OCI-LY1 (cell line): ENCODE data around the gene SLC28A2.
"Not testable (repeated sequence)": the region's sequence is repeated elsewhere in the genome, so short reads cannot be mapped to it uniquely, and the experiment has no call there.

Source experiments
- H2AFZ ChIP-seq: fragments of 200-600 bp; sonication (generic), shearing (Covaris generic); 2 replicates; pipeline ENCODE4 v1.6.0; 2014; ENCODE audit warnings: antibody characterized with exemption, mild to moderate bottlenecking, low read length
- H3F3A ChIP-seq: fragments of 200-600 bp; sonication (generic), shearing (Covaris generic); 2 replicates; pipeline ENCODE4 v1.6.0; 2014; ENCODE audit warnings: mild to moderate bottlenecking, antibody characterized with exemption, low read length, moderate library complexity; ENCODE audit not compliant: insufficient read depth
- H3K27ac ChIP-seq: fragments of 200-600 bp; sonication (generic); 2 replicates; pipeline ENCODE4 v1.5.1; 2014; ENCODE audit warnings: low read length, mixed run types, mild to moderate bottlenecking, low read depth; ENCODE audit not compliant: poor library complexity, severe bottlenecking
- H3K27me3 ChIP-seq: fragments of 200-600 bp; sonication (generic); 2 replicates; pipeline ENCODE4 v1.6.0; 2014; ENCODE audit warnings: antibody characterized with exemption, mild to moderate bottlenecking, low read length, moderate library complexity; ENCODE audit not compliant: insufficient read depth
- H3K36me3 ChIP-seq: fragments of 200-600 bp; sonication (generic); 2 replicates; pipeline ENCODE4 v1.6.1; 2014; ENCODE audit warnings: mild to moderate bottlenecking, antibody characterized with exemption, low read length, moderate library complexity, mixed read lengths; ENCODE audit not compliant: insufficient read depth
- H3K4me1 ChIP-seq: fragments of 200-600 bp; sonication (generic); 2 replicates; pipeline ENCODE4 v1.5.1; 2014; ENCODE audit warnings: mild to moderate bottlenecking, low read length, moderate library complexity; ENCODE audit not compliant: insufficient read depth, severe bottlenecking
- H3K4me2 ChIP-seq: fragments of 200-600 bp; sonication (generic), shearing (Covaris generic); 2 replicates; pipeline ENCODE4 v1.6.1; 2014; ENCODE audit warnings: low read length
- H3K4me3 ChIP-seq: fragments of 200-600 bp; sonication (generic); 2 replicates; pipeline ENCODE4 v1.5.1; 2014; ENCODE audit warnings: low read length, low read depth, mild to moderate bottlenecking, mixed read lengths; ENCODE audit not compliant: poor library complexity, severe bottlenecking
- H3K79me2 ChIP-seq: fragments of 200-600 bp; shearing (Covaris generic); 2 replicates; pipeline ENCODE4 v1.6.1; 2016; ENCODE audit warnings: mixed run types, low read length, mixed read lengths; ENCODE audit not compliant: insufficient read depth
- H3K9ac ChIP-seq: fragments of 200-600 bp; sonication (generic), shearing (Covaris generic); 2 replicates; pipeline ENCODE4 v1.6.1; 2014; ENCODE audit warnings: mild to moderate bottlenecking, low read length, mixed read lengths
- H3K9me2 ChIP-seq: fragments of 200-600 bp; sonication (generic), shearing (Covaris generic); 2 replicates; pipeline ENCODE4 v1.6.1; 2014; ENCODE audit warnings: low read depth, mild to moderate bottlenecking, low read length, mixed read lengths
- H3K9me3 ChIP-seq: fragments of 200-600 bp; shearing (Covaris generic); 2 replicates; pipeline ENCODE4 v1.6.1; 2014; ENCODE audit warnings: low read length, mixed read lengths
- H4K20me1 ChIP-seq: fragments of 200-600 bp; sonication (generic), shearing (Covaris generic); 2 replicates; pipeline ENCODE4 v1.6.0; 2016; ENCODE audit warnings: mild to moderate bottlenecking, low read length; ENCODE audit not compliant: insufficient read depth
- EZH2 ChIP-seq: fragments of 200-600 bp; sonication (generic), shearing (Covaris generic); IDR thresholded peaks from 2 replicates; pipeline ENCODE4 v1.8.0; 2017; ENCODE audit warnings: borderline replicate concordance, mixed run types, mild to moderate bottlenecking, antibody characterized with exemption, low read length, moderate library complexity, mixed read lengths
- TF ChIP-seq, protein P1 (sequence below): fragments of 200-600 bp; sonication (generic), shearing (Covaris generic); IDR thresholded peaks from 2 replicates; pipeline ENCODE4 v1.5.1; 2017; ENCODE audit warnings: mild to moderate bottlenecking, antibody characterized with exemption, low read length, moderate library complexity, mixed read lengths

SLC28A2 gene

DNA sequence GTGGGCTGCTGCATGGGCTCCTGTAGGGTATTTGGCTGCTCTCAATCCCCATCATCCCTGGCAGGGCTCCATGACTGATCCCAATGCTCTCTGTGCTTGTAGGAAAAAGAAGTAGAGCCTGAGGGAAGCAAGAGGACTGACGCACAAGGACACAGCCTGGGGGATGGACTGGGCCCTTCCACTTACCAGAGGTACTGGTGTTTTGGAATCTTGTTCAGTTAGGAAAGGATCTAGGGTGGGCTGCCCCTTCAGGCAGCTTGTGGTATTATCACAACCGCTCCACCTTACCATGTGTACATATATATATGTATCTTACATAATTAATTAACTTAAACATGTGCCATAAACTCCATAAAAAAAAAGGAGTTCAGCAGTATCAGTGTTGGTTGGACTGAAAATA lies 1.3 kb downstream of the SLC28A2 start:
- Histone ChIP-seq H4K20me1 (no peaks in the 10 kb centered on the region), H3K9me2 (no peaks in the 10 kb centered on the region), H3K9me3 (no peaks in the 10 kb centered on the region), H3K27ac (no peak overlapping the region), H3F3A (no peaks in the 10 kb centered on the region), H3K9ac (no peak overlapping the region), H2AFZ (no peak overlapping the region), H3K4me3 (no peak overlapping the region), H3K4me1 (no peaks in the 10 kb centered on the region), H3K4me2 (no peak overlapping the region), H3K79me2 (no peaks in the 10 kb centered on the region), H3K27me3 (no peaks in the 10 kb centered on the region), H3K36me3 (no peaks in the 10 kb centered on the region)
- TF ChIP-seq EZH2, result no peak
- TF ChIP-seq, protein P1, sequence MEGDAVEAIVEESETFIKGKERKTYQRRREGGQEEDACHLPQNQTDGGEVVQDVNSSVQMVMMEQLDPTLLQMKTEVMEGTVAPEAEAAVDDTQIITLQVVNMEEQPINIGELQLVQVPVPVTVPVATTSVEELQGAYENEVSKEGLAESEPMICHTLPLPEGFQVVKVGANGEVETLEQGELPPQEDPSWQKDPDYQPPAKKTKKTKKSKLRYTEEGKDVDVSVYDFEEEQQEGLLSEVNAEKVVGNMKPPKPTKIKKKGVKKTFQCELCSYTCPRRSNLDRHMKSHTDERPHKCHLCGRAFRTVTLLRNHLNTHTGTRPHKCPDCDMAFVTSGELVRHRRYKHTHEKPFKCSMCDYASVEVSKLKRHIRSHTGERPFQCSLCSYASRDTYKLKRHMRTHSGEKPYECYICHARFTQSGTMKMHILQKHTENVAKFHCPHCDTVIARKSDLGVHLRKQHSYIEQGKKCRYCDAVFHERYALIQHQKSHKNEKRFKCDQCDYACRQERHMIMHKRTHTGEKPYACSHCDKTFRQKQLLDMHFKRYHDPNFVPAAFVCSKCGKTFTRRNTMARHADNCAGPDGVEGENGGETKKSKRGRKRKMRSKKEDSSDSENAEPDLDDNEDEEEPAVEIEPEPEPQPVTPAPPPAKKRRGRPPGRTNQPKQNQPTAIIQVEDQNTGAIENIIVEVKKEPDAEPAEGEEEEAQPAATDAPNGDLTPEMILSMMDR, result peak; percentile 44

DNA sequence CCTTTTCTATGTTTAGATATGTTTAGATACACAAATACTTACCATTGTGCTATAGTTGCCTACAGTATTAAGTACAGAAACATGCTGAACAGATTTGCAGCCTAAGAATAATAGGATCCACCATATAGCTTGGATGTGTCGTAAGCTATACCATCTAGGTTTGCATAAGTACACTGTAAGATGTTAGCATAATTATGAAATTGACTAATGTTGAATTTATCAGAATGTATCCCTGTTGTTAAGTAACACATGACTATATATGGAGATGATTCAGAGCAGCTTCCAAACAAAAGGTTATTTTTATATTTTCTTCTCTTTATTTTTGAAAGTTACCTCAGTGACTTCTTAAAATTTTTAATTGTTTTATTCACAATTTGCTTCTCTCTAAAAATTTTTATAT lies 2.4 kb downstream of the SLC28A2 start:
- Histone ChIP-seq H3F3A (no peaks in the 10 kb centered on the region), H3K9me2 (no peaks in the 10 kb centered on the region), H3K4me1 (no peaks in the 10 kb centered on the region), H3K36me3 (no peaks in the 10 kb centered on the region), H3K27ac (no peak overlapping the region), H3K9ac (no peak overlapping the region), H3K9me3 (no peaks in the 10 kb centered on the region), H4K20me1 (no peaks in the 10 kb centered on the region), H3K79me2 (no peaks in the 10 kb centered on the region), H3K27me3 (no peaks in the 10 kb centered on the region), H2AFZ (no peak overlapping the region), H3K4me3 (no peak overlapping the region), H3K4me2 (no peak overlapping the region)
- TF ChIP-seq, protein P1, result no peak
- no peak for TF ChIP-seq EZH2

DNA sequence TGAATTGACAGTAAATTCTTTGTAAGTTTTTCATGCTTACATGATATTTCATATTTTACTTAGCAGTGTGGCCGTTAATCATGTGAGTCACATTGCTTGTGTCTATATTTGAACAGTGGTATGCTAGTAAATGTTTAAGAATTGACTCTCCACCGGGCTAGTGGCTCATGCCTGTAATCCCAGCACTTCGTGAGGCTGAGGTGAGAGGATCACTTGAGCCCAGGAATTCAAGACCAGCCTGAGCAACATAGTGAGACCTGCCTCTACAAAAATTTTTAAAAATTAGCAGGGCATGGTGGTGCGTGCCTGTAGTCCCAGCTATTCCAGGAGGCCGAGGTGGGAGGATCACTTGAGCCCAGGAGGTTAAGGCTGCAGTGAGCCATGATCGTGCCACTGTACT lies 2.8 kb downstream of the SLC28A2 start:
- H3K4me3 ChIP-seq, H3K27me3 ChIP-seq, H2AFZ ChIP-seq, H3K36me3 ChIP-seq, H3F3A ChIP-seq, H3K4me1 ChIP-seq, H3K9me2 ChIP-seq, H3K9ac ChIP-seq, H3K27ac ChIP-seq, H3K79me2 ChIP-seq, H3K9me3 ChIP-seq, H4K20me1 ChIP-seq, H3K4me2 ChIP-seq: not testable (repeated sequence)

DNA sequence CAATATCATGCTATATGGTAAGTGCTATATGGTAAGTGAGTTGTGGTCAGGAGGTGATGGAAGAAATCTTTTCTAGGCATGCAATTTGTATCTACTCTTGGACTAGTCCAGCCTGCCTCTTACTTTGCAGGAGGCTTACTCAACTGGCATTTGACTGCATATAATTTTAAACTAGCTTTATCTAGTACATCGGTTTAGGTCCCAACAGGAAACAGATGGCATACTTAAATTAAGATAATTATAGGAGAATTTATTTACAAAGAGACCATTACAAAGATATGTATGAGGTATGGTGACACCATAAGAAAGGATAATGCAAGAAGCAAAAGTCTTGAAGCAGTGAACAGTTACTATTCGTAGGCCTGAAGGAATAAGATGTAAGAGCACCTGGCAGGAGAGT lies 7.8 kb downstream of the SLC28A2 start:
- TF ChIP-seq EZH2, result no peak
- TF ChIP-seq, protein P1, result no peak
- Histone ChIP-seq H3K4me2 (no peak overlapping the region), H3K4me1 (no peaks in the 10 kb centered on the region), H3K9me2 (no peaks in the 10 kb centered on the region), H3K9me3 (no peaks in the 10 kb centered on the region), H3K27me3 (no peaks in the 10 kb centered on the region), H3F3A (no peaks in the 10 kb centered on the region), H3K9ac (no peak overlapping the region), H3K36me3 (no peaks in the 10 kb centered on the region), H3K4me3 (no peak overlapping the region), H3K79me2 (no peaks in the 10 kb centered on the region), H2AFZ (no peak overlapping the region), H4K20me1 (no peaks in the 10 kb centered on the region), H3K27ac (no peak overlapping the region)
